SIG-M5 treated with dmso at 0.1 percent for 504 hours (cell line): ENCODE results near the gene SLC25A47.

Source experiments
- DNase-seq: peaks from one replicate; lab custom pipeline; 2025; ENCODE audit not compliant: unreplicated experiment; lab: John Stamatoyannopoulos, UW

The SLC25A47 gene

GRCh38 chr14:100374876-100375265, 51.7 kb downstream of the SLC25A47 start:
- DNase-seq = peak; percentile 8

GRCh38 chr14:100375266-100375962, 52.3 kb downstream of the SLC25A47 start:
- peak; percentile 73 for DNase-seq

- DNase-seq = peak; percentile 90
These were observed 53.0 kb downstream of the SLC25A47 start, which contains the start of gene WDR25 for GRCh38 chr14:100375963-100376735. Gene WDR25 (plus strand): TSS chr14:100376485.

- DNase-seq = peak; percentile 13
These were observed 53.6 kb downstream of the SLC25A47 start for GRCh38 chr14:100376751-100377171.
